Measurements from ENCODE around the gene GRIP2. TPM values are rescaled to one million over a fixed set of nuclear protein-coding genes. Genes with fewer than 3 reads are reported as not detected.

GRIP2 gene
- polyA plus RNA-seq, 1 donor (not counting 4 experiments of a cell fraction or from before 2014, with no cell fraction given): 0.01 TPM

DNA sequence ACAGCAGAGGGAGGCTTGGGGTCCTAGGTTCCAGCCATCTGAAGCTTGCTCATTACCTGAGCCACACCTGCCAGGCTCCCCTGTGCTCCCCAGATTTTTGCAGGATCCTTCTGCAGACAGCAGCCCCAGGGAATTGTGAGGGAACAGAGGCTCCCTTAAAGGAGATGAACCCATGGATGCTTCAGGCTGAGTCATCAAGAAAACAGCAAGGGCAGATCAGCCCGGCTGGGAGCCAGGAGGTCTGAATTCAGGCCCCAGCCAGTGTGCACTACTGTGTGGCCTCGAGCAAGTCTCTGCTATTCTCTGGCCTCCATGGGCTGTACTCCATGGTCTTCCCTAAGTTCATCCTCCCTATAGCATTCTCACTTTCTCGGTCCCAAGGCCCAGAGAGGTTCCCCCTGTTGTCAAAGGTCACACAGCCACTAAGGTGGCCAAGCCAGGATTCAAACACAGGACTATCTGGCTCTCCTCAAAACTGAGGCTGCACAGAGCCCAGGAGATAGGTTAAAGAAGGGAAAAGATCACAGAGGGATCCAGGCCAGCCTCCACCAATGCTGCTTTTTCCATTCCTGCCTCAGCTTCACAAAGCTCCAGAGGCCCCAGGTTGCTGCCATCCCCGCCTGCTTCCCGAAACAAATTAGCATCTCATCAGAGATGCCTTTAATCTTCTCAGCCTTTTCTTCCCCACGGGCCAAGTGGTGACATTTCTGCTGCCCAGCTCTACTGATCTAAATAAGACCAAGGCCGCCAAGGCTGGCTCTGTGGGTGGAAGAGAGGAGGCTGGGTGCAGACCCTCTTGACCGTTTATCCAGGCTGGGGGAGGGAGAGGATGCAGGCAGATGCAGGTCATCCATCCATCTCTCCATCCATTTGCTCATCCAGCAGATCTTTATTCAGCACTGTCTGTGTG lies 21.2 kb upstream of the GRIP2 start:
- Histone ChIP-seq H3K4me1 (ENCODE audit: control insufficient read depth, extremely low read depth, insufficient read depth, low read length) (no peaks in the 10 kb centered on the region), H3K4me3 (ENCODE audit: control insufficient read depth in 2 of 3, extremely low read depth in 1 of 3, insufficient read depth in 2 of 3, low read depth in 1 of 3, low read length in 3 of 3) (no peak overlapping the region), H3K27me3 (ENCODE audit: control insufficient read depth, extremely low read depth, insufficient read depth, low read length) (peaks cover 38% of the 10 kb centered on the region), H3K36me3 (ENCODE audit: control insufficient read depth in 2 of 2, extremely low read depth in 1 of 2, insufficient read depth in 2 of 2, low read length in 2 of 2) (no peaks in the 10 kb centered on the region), H3K4me2 (ENCODE audit: control insufficient read depth, extremely low read depth, insufficient read depth, low read depth, low read length) (no peak overlapping the region), H2AFZ (ENCODE audit: control insufficient read depth, low read length) (no peak overlapping the region), H3K27ac (ENCODE audit: control insufficient read depth, insufficient read depth, low read length) (no peak overlapping the region), H4K20me1 (ENCODE audit: control insufficient read depth, extremely low read depth, insufficient read depth, low read length) (peaks cover 3% of the 10 kb centered on the region), H3K9ac (ENCODE audit: control insufficient read depth, extremely low read depth, insufficient read depth, low read length) (no peak overlapping the region), H3K9me3 (ENCODE audit: control insufficient read depth, low read depth, low read length) (no peaks in the 10 kb centered on the region), H3K79me2 (ENCODE audit: control insufficient read depth, insufficient read depth, low read length) (no peaks in the 10 kb centered on the region), H3K9me1 (ENCODE audit: control insufficient read depth, extremely low read depth, insufficient read depth, low read length) (no peaks in the 10 kb centered on the region)
- dilution Hi-C loops (cut with MboI; ENCODE audit: extremely low pct_ligation_motif_present, low sequenced_read_pairs): no loop called here
- DNase-seq (ENCODE audit: low read depth, low spot score): no peak
- TF ChIP-seq EZH2 (IDR thresholded peaks at IDR 0.05; ENCODE audit: low read length): no peak
- TF ChIP-seq, protein P1, sequence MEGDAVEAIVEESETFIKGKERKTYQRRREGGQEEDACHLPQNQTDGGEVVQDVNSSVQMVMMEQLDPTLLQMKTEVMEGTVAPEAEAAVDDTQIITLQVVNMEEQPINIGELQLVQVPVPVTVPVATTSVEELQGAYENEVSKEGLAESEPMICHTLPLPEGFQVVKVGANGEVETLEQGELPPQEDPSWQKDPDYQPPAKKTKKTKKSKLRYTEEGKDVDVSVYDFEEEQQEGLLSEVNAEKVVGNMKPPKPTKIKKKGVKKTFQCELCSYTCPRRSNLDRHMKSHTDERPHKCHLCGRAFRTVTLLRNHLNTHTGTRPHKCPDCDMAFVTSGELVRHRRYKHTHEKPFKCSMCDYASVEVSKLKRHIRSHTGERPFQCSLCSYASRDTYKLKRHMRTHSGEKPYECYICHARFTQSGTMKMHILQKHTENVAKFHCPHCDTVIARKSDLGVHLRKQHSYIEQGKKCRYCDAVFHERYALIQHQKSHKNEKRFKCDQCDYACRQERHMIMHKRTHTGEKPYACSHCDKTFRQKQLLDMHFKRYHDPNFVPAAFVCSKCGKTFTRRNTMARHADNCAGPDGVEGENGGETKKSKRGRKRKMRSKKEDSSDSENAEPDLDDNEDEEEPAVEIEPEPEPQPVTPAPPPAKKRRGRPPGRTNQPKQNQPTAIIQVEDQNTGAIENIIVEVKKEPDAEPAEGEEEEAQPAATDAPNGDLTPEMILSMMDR (optimal IDR thresholded peaks at IDR 0.05 in 1 of 3, IDR thresholded peaks at IDR 0.05 in 1 of 3, conservative IDR thresholded peaks at IDR 0.05 in 1 of 3; ENCODE audit: extremely low read depth in 1 of 3, insufficient read depth in 2 of 3, low read length in 3 of 3): no peak
- peak; percentile 89 for FAIRE-seq

DNA sequence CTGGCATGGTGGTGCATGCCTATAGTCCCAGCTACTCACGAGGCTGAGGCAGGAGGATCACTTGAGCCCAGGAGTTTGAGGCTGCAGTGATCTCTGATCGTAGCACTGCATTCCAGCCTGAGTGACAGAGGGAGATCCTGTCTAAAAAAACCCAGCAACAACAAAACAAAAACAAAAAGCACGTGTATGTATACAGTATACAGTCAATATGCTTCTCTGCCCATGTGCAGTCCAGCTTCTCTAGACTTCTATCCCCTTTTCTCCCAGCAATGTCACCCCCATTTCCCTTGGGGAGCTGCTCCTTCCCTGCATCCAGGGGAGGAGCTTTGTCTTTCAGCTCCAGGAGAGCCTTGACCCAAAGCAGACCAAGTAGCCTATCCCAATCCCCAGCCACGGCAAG lies 20.0 kb upstream of the GRIP2 start:
- dilution Hi-C loops (cut with MboI; ENCODE audit: extremely low pct_ligation_motif_present, low sequenced_read_pairs): no loop called here
- peaks cover 8% of the 10 kb centered on the region for H3K4me1 ChIP-seq (ENCODE audit: control insufficient read depth, extremely low read depth, insufficient read depth, low read length)
- FAIRE-seq (no peak), DNase-seq (ENCODE audit: low read depth, low spot score) (no peak)
- H3K9me1 ChIP-seq (ENCODE audit: control insufficient read depth, extremely low read depth, insufficient read depth, low read length): no peaks in the 10 kb centered on the region
- no peak overlapping the region for H3K4me2 ChIP-seq (ENCODE audit: control insufficient read depth, extremely low read depth, insufficient read depth, low read depth, low read length)
- peaks cover 3% of the 10 kb centered on the region for H4K20me1 ChIP-seq (ENCODE audit: control insufficient read depth, extremely low read depth, insufficient read depth, low read length)
- TF ChIP-seq, protein P1 (optimal IDR thresholded peaks at IDR 0.05 in 1 of 3, IDR thresholded peaks at IDR 0.05 in 1 of 3, conservative IDR thresholded peaks at IDR 0.05 in 1 of 3; ENCODE audit: extremely low read depth in 1 of 3, insufficient read depth in 2 of 3, low read length in 3 of 3): no peak
- no peak for TF ChIP-seq EZH2 (IDR thresholded peaks at IDR 0.05; ENCODE audit: low read length)
- H3K79me2 ChIP-seq (ENCODE audit: control insufficient read depth, insufficient read depth, low read length): no peaks in the 10 kb centered on the region
- no peak overlapping the region for H3K9ac ChIP-seq (ENCODE audit: control insufficient read depth, extremely low read depth, insufficient read depth, low read length)
- H3K4me3 ChIP-seq (ENCODE audit: control insufficient read depth in 2 of 3, extremely low read depth in 1 of 3, insufficient read depth in 2 of 3, low read depth in 1 of 3, low read length in 3 of 3): no peak overlapping the region
- no peak overlapping the region for H3K27ac ChIP-seq (ENCODE audit: control insufficient read depth, insufficient read depth, low read length)
- H3K36me3 ChIP-seq (ENCODE audit: control insufficient read depth in 2 of 2, extremely low read depth in 1 of 2, insufficient read depth in 2 of 2, low read length in 2 of 2): no peaks in the 10 kb centered on the region
- H3K27me3 ChIP-seq (ENCODE audit: control insufficient read depth, extremely low read depth, insufficient read depth, low read length): peaks cover 38% of the 10 kb centered on the region
- H2AFZ ChIP-seq (ENCODE audit: control insufficient read depth, low read length): no peak overlapping the region
- no peaks in the 10 kb centered on the region for H3K9me3 ChIP-seq (ENCODE audit: control insufficient read depth, low read depth, low read length)
